IMR-90 (cell line): ENCODE measurements around the gene VPS37C. TPM values are rescaled to one million over a fixed set of nuclear protein-coding genes. Genes with fewer than 3 reads are reported as not detected.

ENCODE experiments used
- ATAC-seq: fragments of 200-7000 bp; cut with Tn5 transposase; 2 replicates; pipeline ENCODE4 v1.9.1; 2020; ENCODE audit warnings: low read depth, mild to moderate bottlenecking, moderate library complexity
- BruUV-seq: library from RNA; stranded (reverse); fragments of 400-500 nt; replicated peaks from 2 replicates; lab custom pipeline; 2021; lab: Mats Ljungman, UMichigan
- CTCF ChIA-PET: fragments of 300-600 bp; formaldehyde crosslinking; extraction: SDS; loops from one replicate; lab custom pipeline; 2021; ENCODE audit warnings: antibody characterized with exemption; lab: Yijun Ruan, JAX
- POLR2A ChIA-PET: fragments of 300-600 bp; sonication (Branson Sonifier 250); formaldehyde crosslinking; loops from one replicate; lab custom pipeline; 2022; ENCODE audit warnings: antibody characterized with exemption; ENCODE audit not compliant: unreplicated experiment; lab: Charles Lee
- DNase-seq: peaks from one replicate; pipeline ENCODE4 v3.0.0; 2013
- H2AFZ ChIP-seq: replicated peaks from 2 replicates; pipeline ENCODE3; 2013; ENCODE audit warnings: low read length, mild to moderate bottlenecking; ENCODE audit not compliant: poor library complexity
- H2AK5ac ChIP-seq: 2 replicates; pipeline ENCODE4 v1.6.1; 2013; ENCODE audit warnings: low read depth, low read length, inconsistent platforms
- H2AK9ac ChIP-seq: replicated peaks from 2 replicates; pipeline ENCODE3; 2013; ENCODE audit warnings: mild to moderate bottlenecking, low read depth, low read length, moderate library complexity; ENCODE audit not compliant: poor library complexity
- H2BK120ac ChIP-seq: 2 replicates; pipeline ENCODE4 v1.6.1; 2013; ENCODE audit warnings: low read depth, low read length, inconsistent platforms
- H2BK15ac ChIP-seq: 3 replicates; pipeline ENCODE4 v1.6.1; 2013; ENCODE audit warnings: low read depth, low read length, inconsistent platforms
- H2BK20ac ChIP-seq: 2 replicates; pipeline ENCODE4 v1.6.1; 2013; ENCODE audit warnings: low read depth, mild to moderate bottlenecking, inconsistent platforms, low read length, moderate library complexity
- H2BK5ac ChIP-seq: 2 replicates; pipeline ENCODE4 v1.6.1; 2013; ENCODE audit warnings: mild to moderate bottlenecking, low read depth, low read length, inconsistent platforms; ENCODE audit not compliant: poor library complexity, severe bottlenecking
- H3K14ac ChIP-seq: replicated peaks from 2 replicates; pipeline ENCODE4 v1.6.1; 2013; ENCODE audit warnings: low read depth, low read length, inconsistent platforms
- H3K18ac ChIP-seq: 2 replicates; pipeline ENCODE4 v1.6.1; 2013; ENCODE audit warnings: low read depth, low read length, control low read depth
- H3K23ac ChIP-seq: 2 replicates; pipeline ENCODE4 v1.6.1; 2013; ENCODE audit warnings: low read depth, low read length, inconsistent platforms
- H3K27ac ChIP-seq: 2 replicates; pipeline ENCODE4 v1.5.1; 2013; ENCODE audit warnings: mild to moderate bottlenecking, control low read depth, low read length; ENCODE audit not compliant: insufficient read depth
- H3K27me3 ChIP-seq: 2 replicates; pipeline ENCODE4 v1.6.1; 2013; ENCODE audit warnings: low read length; ENCODE audit not compliant: control insufficient read depth, insufficient read depth
- H3K36me3 ChIP-seq: 2 replicates; pipeline ENCODE4 v1.6.1; 2013; ENCODE audit warnings: low read length, mixed read lengths; ENCODE audit not compliant: control insufficient read depth, insufficient read depth
- H3K4ac ChIP-seq: 2 replicates; pipeline ENCODE4 v1.6.1; 2013; ENCODE audit warnings: low read depth, low read length, inconsistent platforms
- H3K4me1 ChIP-seq: 2 replicates; pipeline ENCODE4 v1.6.1; 2013; ENCODE audit warnings: low read length, mixed read lengths; ENCODE audit not compliant: control insufficient read depth, insufficient read depth
- H3K4me2 ChIP-seq: 2 replicates; pipeline ENCODE4 v1.6.1; 2013; ENCODE audit warnings: low read depth, mild to moderate bottlenecking, control low read depth, low read length, moderate library complexity
- H3K4me3 ChIP-seq: 2 replicates; pipeline ENCODE4 v1.5.1; 2013; ENCODE audit warnings: low read depth, mild to moderate bottlenecking, control low read depth, low read length, moderate library complexity; ENCODE audit not compliant: insufficient read depth
- H3K56ac ChIP-seq: 2 replicates; pipeline ENCODE4 v1.6.1; 2013; ENCODE audit warnings: low read length, inconsistent platforms; ENCODE audit not compliant: insufficient read depth; ENCODE audit errors: extremely low read depth
- H3K79me1 ChIP-seq, 2 experiments: 2 replicates each; pipeline ENCODE4 v1.6.1; 2013; ENCODE audit warnings: low read length in 2 of 2, inconsistent platforms in 1 of 2, low read depth in 1 of 2
- H3K9ac ChIP-seq: 2 replicates; pipeline ENCODE4 v1.6.1; 2013; ENCODE audit warnings: low read depth, low read length, control low read depth
- H3K9me1 ChIP-seq: 2 replicates; pipeline ENCODE4 v1.6.1; 2013; ENCODE audit warnings: low read length, inconsistent platforms; ENCODE audit not compliant: insufficient read depth
- H3K9me3 ChIP-seq: 2 replicates; pipeline ENCODE4 v1.6.1; 2013; ENCODE audit warnings: low read length; ENCODE audit not compliant: control insufficient read depth, insufficient read depth
- H4K20me1 ChIP-seq: 2 replicates; pipeline ENCODE4 v1.6.1; 2013; ENCODE audit warnings: low read length, inconsistent platforms; ENCODE audit not compliant: insufficient read depth
- H4K5ac ChIP-seq: 2 replicates; pipeline ENCODE4 v1.6.1; 2013; ENCODE audit warnings: mild to moderate bottlenecking, low read depth, low read length, control low read depth
- H4K8ac ChIP-seq, 2 experiments: 2 replicates each; pipeline ENCODE4 v1.6.1; 2013; ENCODE audit warnings: low read depth in 2 of 2, low read length in 2 of 2, control low read depth in 1 of 2, inconsistent platforms in 1 of 2
- H4K91ac ChIP-seq: 2 replicates; pipeline ENCODE4 v1.6.1; 2013; ENCODE audit warnings: low read depth, low read length, inconsistent platforms; ENCODE audit not compliant: insufficient read depth
- BHLHE40 ChIP-seq: fragments of 150-350 bp; IDR thresholded peaks from 2 replicates; pipeline ENCODE4 v1.6.1; 2016; ENCODE audit warnings: mild to moderate bottlenecking, low read depth, low read length
- RCOR1 ChIP-seq: IDR thresholded peaks from 2 replicates; pipeline ENCODE4 v1.6.1; 2012; ENCODE audit warnings: mild to moderate bottlenecking, low read length, improper control_type of control experiment; ENCODE audit not compliant: insufficient replicate concordance
- SMC3 ChIP-seq: fragments of 150-350 bp; IDR thresholded peaks from 2 replicates; pipeline ENCODE4 v1.6.1; 2016; ENCODE audit warnings: low read depth, mild to moderate bottlenecking, antibody characterized with exemption, low read length, moderate library complexity
- WGBS, 2 experiments: methylation state at CpG; one replicate each; pipeline versions ENCODE4 v1.1.5 to v1.1.7; 2013; ENCODE audit warnings: missing lambda C conversion rate in 2 of 2; ENCODE audit not compliant: insufficient read length in 1 of 2; ENCODE audit errors: extremely low coverage in 2 of 2; 5-methylcytosine and 5-hydroxymethylcytosine counted together
- dilution Hi-C: fragments of 300-500 bp; cut with HindIII; formaldehyde crosslinking; loops from one replicate; pipeline ENCODE4 v1.14.3; 2018; ENCODE audit warnings: low sequenced_read_pairs; ENCODE audit not compliant: unreplicated experiment
- in situ Hi-C: fragments of 300-500 bp; cut with MboI; formaldehyde crosslinking; loops from 3 replicates; pipeline ENCODE4 v1.14.3; 2019; ENCODE audit warnings: low sequenced_read_pairs, inconsistent platforms, mixed read lengths
- intact Hi-C: fragments of 100-400 bp; cut with micrococcal nuclease; formaldehyde crosslinking; loops from 2 replicates; pipeline ENCODE4 v1.10.0; 2022
- polyA plus RNA-seq, 3 experiments: library from polyadenylated mRNA; depleted of rRNA; stranded (reverse); fragments of >200 nt; gene quantifications; 2 replicates each; pipeline ENCODE4 v1.2.3, GENCODE V29; 2012; ENCODE audit warnings: low replicate concordance in 1 of 3
- total RNA-seq: library from RNA; depleted of rRNA; stranded (reverse); fragments of >200 nt; gene quantifications from 2 replicates; pipeline ENCODE4 v1.2.3, GENCODE V29; 2012

VPS37C gene
- total and polyA plus RNA-seq, 2 of the 4 experiments (the other 2 are of a cell fraction): 3.2 to 13.2 TPM

- no peak overlapping the region for H3K4me3 ChIP-seq
- intact Hi-C loops (no loop called here), dilution Hi-C loops (no loop called here), in situ Hi-C loops (no loop called here)
- no peaks in the 10 kb centered on the region for H3K36me3 ChIP-seq
- ChIA-PET CTCF (no interaction called here), POLR2A (no interaction called here)
- no peak overlapping the region for H3K27ac ChIP-seq
- DNase-seq: no peak
- H3K9me1 ChIP-seq: no peaks in the 10 kb centered on the region; the same call in 1 of the 2 replicates
- WGBS, 2 experiments: no CpG with 5 or more reads among the region's 12 CpGs
- H3K56ac ChIP-seq: no peak overlapping the region
- H3K14ac ChIP-seq: no peak overlapping the region
- H4K20me1 ChIP-seq: no peaks in the 10 kb centered on the region
- no peak overlapping the region for H3K4ac ChIP-seq
- H3K4me2 ChIP-seq: no peak overlapping the region
- no TSS peak for BruUV-seq
- H3K18ac ChIP-seq: no peak overlapping the region
- H2BK5ac ChIP-seq: no peak overlapping the region
- TF ChIP-seq SMC3: no peak
- TF ChIP-seq RCOR1: no peak
- no peak for TF ChIP-seq BHLHE40
- H2BK20ac ChIP-seq: no peak overlapping the region
- no peak overlapping the region for H3K9ac ChIP-seq
- no peak overlapping the region for H2AFZ ChIP-seq
- no peak overlapping the region for H4K91ac ChIP-seq
- H3K23ac ChIP-seq: no peak overlapping the region
- no peak overlapping the region for H2AK9ac ChIP-seq
- no peaks in the 10 kb centered on the region for H3K9me3 ChIP-seq
- H3K4me1 ChIP-seq: no peaks in the 10 kb centered on the region
- H3K79me1 ChIP-seq: no peaks in the 10 kb centered on the region
- H4K8ac ChIP-seq: no peak overlapping the region
- ATAC-seq: no peak
- H2BK120ac ChIP-seq: no peak overlapping the region
- no peak overlapping the region for H4K5ac ChIP-seq
- H3K27me3 ChIP-seq: peaks cover 6% of the 10 kb centered on the region
- H2AK5ac ChIP-seq: no peak overlapping the region
- no peak overlapping the region for H2BK15ac ChIP-seq
Measured at GRCh38 chr11:61090521-61090920, 70.7 kb downstream of the VPS37C start.
